Measurements from ENCODE around the gene CLEC4A.
"Not testable (repeated sequence)": the region's sequence is repeated elsewhere in the genome, so short reads cannot be mapped to it uniquely, and the experiment has no call there.

CLEC4A gene

GRCh38 chr12:8123124-8123912 lies at the start of gene CLEC4A:
Gene CLEC4A, plus strand, starts transcription at chr12:8123617. Its CDS starts 262 bp downstream, at chr12:8123879.
- DNase-seq: no peak

DNA sequence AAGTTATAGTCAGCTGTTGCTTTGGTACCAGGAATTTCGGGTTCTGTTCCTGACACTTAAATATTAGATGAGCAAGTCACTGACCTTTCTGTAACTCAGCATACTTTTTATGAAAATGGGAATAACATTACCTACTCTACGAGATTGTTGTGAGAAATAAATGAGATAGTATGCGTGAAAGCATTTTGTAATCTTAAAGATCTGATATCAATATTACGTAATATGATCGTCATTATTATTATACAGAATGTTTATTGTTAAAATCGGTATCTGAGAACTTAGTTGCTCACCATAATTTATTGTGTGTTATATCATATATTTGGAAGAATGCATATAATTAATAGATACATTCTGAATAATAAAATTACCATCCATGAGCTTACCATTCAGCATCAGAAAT lies 47.5 kb upstream of the CLEC4A start:
- DNase-seq: no peak

DNA sequence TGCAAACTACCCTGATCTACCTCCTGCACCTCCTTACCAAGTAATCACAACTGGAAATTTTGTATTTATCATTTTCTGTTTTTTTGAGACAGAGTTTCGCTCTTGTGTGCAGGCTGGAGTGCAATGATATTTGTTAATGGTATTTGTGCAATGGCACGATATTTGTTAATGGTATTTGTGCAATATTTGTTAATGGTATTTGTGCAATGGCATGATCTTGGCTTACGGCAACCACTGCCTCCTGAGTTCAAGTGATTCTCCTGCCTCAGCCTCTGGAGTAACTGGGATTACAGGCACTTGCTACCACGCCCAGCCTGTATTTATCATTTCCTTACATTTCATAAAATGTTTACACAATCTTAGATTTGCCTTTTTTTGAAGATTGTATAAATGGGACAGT lies 47.1 kb upstream of the CLEC4A start:
- no peak for DNase-seq

DNA sequence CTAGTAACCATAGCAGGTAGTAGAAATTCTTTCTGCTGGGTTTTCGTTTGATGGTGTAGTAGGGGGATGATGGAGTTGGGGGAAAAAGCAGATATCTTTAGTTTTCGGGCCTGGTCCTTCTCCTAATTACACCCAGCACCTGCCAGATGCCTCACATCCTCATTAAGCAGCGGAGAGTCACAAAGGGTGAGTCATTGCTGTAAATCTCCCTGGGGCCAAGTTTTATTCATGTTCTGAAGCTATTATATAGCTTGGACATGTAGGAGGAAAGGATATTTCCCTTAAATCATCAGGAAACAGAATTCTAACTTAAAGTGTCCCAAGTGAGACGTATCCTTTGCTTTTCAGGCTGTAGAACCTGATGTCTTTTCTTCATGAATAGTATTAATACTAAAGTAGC lies 46.2 kb upstream of the CLEC4A start:
- DNase-seq: peak; percentile 50

- DNase-seq: peak; percentile 79
Measured at GRCh38 chr12:8078398-8078797, 45.0 kb upstream of the CLEC4A start.

DNA sequence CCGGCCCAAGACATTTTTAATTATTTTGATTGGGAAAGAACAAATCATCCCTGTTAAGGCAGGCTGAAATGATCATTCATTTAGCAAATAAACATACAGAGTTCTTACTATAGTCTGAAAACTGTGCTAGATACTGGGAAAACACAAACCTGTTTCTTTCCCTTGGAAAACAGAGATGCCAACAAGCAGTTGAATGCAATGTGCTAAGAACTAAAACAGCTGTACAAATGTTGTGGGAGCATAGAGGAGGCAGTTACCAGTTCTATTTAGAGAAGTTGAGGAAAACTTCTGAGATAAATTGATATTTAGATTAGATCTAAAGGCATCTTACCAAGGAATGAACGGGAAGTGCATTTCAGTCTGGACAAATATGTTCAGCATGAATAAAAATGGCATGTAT lies 44.5 kb upstream of the CLEC4A start:
- DNase-seq: no peak

DNA sequence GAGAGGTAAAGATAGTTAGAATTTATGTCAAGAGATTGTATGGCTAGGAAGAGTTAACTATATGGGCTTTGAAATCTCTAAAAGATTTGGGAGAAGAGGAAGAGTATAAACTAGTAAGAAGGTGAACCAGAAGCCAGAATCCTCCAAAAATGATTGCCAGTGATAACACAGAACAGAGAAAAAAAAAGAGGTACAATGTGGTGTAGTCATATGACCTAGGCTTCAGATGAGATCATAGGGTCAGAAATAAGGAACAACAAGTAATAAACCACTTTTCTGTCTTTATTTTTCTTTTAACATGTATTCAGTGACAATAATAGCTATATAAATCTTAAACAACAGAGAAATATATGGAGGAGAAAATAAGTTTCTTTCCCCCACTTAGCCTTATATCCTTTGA lies 43.3 kb upstream of the CLEC4A start:
- DNase-seq: no peak

DNA sequence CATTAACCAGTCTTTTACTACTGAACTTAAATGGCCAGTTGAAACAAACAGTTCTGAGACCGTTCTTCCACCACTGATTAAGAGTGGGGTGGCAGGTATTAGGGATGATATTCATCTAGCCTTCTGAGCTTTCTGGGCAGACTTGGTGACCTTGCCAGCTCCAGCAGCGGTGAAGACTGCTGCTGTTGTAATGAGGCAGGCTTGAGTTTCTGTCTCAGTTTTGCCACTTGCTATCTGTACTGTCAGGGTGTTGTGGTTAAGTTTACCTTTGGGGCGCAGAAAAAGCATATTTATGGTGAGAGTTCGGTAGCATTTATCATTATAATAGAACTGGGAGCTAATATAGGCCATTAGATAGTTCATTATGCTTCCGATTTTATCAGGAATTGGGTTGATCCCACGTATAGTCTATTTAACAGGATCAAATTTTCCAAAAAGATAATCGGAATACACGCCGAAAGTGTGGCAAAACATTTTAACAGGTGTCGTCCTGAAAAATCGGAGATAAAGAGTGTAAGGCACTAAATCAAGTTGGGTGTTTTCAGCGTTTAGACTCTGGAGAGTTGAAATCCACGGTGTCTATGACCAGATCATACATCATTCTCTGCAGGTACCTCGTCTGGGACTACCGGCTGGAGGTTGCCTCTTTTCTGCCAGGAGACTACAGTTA lies 42.0 kb upstream of the CLEC4A start:
- DNase-seq: no peak

DNA sequence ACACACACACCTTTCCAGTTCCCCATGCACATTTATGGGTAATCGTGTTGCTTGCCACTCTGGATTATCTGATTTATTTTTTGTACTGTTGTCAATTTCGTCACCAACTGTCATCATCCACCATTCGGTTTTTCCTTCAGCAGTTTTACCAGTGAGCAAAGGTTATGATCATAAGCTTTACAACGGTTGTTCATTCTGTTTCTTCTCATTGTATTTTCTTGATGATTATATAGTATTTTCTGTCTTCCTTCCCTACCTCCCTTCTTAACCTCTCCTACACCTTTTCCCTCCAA lies 40.7 kb upstream of the CLEC4A start:
- no peak for DNase-seq

- DNase-seq: not testable (repeated sequence)
Measured at GRCh38 chr12:8084351-8084750, 39.1 kb upstream of the CLEC4A start.

- DNase-seq: no peak
Measured at GRCh38 chr12:8087666-8088065, 35.8 kb upstream of the CLEC4A start.

- no peak for DNase-seq
Measured at GRCh38 chr12:8088574-8088973, 34.8 kb upstream of the CLEC4A start.

DNA sequence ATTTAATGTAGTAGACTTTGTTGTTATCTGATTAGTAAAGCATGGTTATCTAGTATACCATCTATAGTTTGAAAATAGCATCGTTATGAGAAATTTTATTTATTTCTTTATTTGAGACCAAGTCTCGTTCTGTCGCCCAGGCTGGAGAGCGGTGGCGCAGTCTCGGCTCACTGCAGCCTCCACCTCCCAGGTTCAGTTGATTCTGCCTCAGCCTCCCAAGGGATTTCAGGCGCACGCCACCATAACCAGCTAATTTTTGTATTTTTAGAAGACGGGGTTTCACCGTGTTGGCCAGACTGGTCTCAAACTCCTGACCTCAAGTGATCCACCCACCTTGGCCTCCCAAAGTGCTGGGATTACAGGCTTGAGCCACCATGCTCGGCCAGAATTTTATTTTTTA lies 34.1 kb upstream of the CLEC4A start:
- DNase-seq: not testable (repeated sequence)

- no peak for DNase-seq
Measured at GRCh38 chr12:8089716-8090115, 33.7 kb upstream of the CLEC4A start.

- no peak for DNase-seq
Measured at GRCh38 chr12:8093291-8093690, 30.1 kb upstream of the CLEC4A start.

DNA sequence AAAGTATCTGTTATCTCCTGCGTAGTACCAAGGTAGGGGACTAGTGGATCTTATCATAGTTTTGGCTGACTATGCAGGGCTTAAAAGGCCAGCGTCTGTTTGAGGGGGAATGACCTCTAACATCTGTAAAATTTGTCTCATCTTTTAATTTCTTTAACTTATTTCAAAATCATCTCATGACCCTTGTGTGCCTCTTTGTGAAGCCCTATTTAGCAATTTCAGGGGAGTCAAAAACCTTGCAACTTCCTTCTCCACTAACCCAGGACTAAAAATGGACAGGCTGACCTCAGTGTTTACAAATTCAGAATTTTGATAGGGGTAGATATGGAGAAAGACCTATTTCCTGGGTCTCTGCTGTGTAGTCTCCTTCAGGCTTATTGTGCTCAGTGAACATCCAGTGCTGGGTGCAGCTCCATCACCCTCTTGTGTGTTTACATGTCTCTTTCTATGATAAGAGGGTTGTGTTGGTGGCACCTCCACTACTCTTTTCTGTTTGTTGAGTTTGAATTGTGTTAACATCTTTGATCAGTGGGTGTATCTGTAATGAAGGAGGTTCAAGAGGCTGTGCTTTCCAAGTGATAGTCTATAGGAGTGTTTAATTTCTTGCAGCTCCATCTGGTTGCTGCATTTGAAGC lies 27.0 kb upstream of the CLEC4A start:
- DNase-seq: no peak

DNA sequence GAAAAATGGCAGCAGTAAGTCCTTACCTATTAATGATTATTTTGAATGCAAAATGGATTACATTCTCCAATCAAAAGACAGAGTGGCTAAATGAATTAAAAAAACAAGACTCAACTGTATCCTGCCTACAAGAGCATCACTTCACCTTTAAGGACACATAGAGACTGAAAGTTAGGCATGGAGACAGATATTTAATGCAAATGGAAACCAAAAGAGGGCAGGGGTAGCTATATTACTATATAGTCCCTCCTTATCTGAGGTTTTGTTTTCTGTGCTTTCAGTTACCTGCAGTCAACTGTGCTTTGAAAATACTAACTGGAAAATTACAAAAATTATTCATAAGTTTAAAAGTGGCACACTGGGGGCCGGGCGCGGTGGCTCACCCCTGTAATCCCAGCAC lies 24.2 kb upstream of the CLEC4A start:
- DNase-seq: no peak

DNA sequence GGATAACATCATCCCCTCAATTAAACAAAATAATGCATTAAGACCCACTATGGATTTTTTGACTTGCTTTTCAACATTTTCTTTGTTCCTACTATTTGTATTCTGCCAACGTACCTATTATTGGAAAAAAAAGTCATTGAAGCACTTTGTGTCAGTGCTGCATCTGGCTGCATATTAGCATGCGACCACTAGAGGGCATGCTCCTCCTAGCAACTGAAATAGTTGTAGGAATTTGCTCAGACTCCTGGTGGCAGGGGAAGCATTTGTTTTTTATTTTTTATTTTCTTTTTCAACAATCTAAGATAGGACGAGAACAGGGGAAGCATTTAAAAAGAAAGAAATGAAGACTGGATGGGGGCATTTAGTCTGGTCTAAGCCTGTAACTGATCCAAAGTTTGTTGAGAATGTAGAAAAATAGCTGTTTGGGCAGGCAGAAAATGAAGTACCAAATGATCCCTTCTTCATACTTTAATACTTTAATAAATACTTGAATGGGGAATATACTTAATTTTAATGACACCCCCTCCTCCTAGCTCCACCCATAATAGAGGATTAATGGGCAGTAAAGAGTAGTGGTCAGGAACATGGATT lies 14.5 kb upstream of the CLEC4A start:
- peak; percentile 72 for DNase-seq

GRCh38 chr12:8113117-8113516 lies 10.3 kb upstream of the CLEC4A start:
- not testable (repeated sequence) for DNase-seq

GRCh38 chr12:8120072-8120713 lies 3.2 kb upstream of the CLEC4A start:
- no peak for DNase-seq

- DNase-seq: no peak
Measured at GRCh38 chr12:8127138-8127537, 3.7 kb downstream of the CLEC4A start.

DNA sequence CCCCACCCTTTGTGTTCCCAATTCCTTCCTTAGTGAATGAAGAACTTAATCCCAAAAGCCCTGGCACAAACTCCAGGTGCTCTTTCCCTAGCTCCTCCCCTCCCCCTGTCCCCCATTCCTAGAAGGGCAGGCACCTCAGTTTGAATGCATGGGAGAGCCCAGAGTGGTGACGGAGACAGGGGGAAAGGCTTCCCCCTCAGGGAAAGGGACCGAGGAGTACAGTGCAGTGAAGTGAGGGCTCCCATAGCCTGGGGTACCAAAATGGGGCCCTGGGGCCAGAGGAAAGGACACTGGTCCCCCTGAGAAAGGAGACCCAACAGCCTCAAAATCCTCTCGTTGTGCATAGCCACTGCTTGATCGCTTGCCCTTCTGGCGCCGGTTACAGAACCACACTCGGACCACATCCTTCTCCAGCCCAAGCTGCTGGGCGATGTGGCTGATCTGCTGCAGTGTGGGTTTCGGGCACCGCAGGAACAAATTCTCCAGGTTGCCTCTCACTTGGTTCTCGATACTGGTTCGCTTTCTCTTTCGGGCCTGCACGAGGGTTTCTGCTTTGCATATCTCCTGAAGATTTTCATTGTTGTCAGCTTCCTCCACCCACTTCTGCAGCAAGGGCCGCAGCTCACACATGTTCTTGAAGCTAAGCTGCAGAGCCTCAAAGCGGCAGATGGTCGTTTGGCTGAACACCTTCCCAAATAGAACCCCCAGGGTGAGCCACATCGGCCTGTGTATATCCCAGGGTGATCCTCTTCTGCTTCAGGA lies 10.4 kb downstream of the CLEC4A start:
- DNase-seq: not testable (repeated sequence)

Data from fibroblast of upper back skin (primary cell).